Measurements from ENCODE around the gene DIDO1.
"Not testable (repeated sequence)": the region's sequence is repeated elsewhere in the genome, so short reads cannot be mapped to it uniquely, and the experiment has no call there.

The DIDO1 gene

DNA sequence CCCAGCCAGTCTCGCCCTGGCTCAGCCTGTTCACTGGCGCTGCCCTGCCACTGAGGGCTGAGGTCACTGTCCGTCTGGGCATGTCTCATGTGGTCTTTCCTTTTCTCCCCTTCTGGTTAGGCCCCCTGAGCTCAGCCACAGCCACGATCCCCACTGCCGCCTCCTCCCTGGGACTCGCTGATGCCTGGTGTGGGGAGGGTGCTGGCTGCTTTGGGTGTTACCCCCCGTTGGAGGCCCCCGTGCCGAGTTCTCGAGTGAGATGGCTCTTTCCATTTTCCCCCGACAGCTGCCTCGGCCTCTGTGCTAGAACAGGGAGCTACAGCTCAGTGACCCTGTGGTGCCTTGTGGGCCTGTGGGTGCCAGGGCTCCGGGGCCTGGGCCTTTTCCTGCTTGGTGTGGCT is 49.8 kb downstream of the DIDO1 start:
- H3K9me3 Mint-ChIP-seq, result no peaks in the 10 kb centered on the region
- peak overlapping the region; percentile 86 for H3K27ac Mint-ChIP-seq
- H3K4me1 Mint-ChIP-seq, result peaks cover 13 to 35% of the 10 kb centered on the region in 2 donors
- H3K4me3 Mint-ChIP-seq, result peak overlapping the region in 1 of 2 donors; percentile 63
- peak; percentile 23 to 35 for ATAC-seq (replicated peaks)
- peaks cover 10 to 15% of the 10 kb centered on the region in 2 donors for H3K27me3 Mint-ChIP-seq
- DNase-seq, result no peak
- peaks cover 6 to 9% of the 10 kb centered on the region in 2 donors for H3K36me3 Mint-ChIP-seq

DNA sequence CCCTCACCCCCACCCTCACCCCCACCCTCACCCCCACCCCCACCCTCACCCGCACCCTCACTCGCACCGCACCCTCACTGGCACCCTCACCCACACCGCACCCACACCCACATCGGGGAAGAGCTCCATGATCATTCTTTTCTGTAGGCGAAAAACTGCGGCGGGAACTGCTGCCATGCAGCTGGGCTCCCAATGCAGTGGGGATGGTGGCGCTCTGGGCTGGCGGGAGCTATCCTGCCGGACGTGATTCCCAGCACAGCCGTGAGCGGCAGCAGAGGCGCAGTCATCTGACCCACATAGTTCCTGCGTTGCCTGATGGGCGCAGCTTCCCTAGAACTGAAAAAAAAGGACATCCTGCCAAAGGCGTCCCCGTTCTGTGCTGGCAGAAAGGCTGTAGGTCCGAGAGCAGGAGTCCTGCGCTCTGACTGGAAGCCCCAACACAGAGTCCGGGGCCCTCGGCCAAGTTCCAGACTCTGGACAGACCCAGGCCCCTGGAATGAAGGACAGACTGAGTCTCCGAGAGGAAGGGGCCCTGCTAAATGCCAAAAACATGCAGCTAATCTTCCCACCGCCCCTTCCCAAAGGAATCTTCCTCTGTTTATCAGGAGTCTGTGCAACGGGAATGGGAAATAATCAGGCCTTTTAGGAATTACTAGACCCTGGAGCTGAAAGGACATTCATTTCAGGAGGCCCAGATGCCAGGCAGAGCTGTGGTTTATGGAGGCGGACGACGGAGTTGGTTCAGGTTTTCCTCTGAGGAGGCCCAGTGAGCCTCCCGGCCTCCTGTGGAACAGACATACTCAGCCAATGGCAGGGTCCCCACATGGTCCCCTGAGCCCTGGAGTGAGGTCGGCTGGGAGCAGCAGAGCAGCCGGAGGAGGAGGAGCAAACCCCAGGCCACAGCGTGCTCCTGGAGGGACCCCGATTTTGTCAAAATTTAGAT is 50.6 kb downstream of the DIDO1 start:
- ATAC-seq (replicated peaks), result peak; percentile 20 to 21
- peak overlapping the region; percentile 73 for H3K27ac Mint-ChIP-seq
- peaks cover 11 to 35% of the 10 kb centered on the region in 2 donors for H3K4me1 Mint-ChIP-seq
- no peaks in the 10 kb centered on the region for H3K9me3 Mint-ChIP-seq
- peaks cover 4 to 6% of the 10 kb centered on the region in 2 donors for H3K36me3 Mint-ChIP-seq
- peak overlapping the region; percentile 44 to 53 for H3K4me3 Mint-ChIP-seq
- DNase-seq, result no peak
- H3K27me3 Mint-ChIP-seq, result peaks cover 10 to 17% of the 10 kb centered on the region in 2 donors

DNA sequence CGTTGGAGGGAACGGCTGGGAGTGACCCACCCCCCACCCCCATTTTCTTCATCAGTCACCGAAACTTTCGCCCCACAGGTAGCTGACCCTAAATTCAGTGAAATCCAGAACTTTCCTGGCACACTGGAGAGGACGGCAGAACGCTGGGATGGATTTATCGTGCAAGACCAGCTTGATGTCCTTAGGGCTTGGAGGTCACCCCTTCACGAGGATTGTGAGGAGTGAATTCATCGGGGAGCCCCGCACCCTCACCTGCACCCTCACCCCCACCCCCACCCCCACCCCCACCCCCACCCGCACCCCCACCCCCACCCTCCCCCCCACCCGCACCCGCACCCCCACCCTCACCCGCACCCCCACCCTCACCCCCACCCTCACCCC is 51.4 kb downstream of the DIDO1 start:
- no peak for DNase-seq
- Mint-ChIP-seq H3K36me3 (peaks cover 4 to 6% of the 10 kb centered on the region in 2 donors), H3K4me1 (peaks cover 11 to 35% of the 10 kb centered on the region in 2 donors), H3K9me3 (no peaks in the 10 kb centered on the region), H3K4me3 (no peak overlapping the region), H3K27ac (no peak overlapping the region), H3K27me3 (peaks cover 10 to 20% of the 10 kb centered on the region in 2 donors)
- ATAC-seq (replicated peaks), result no peak

DNA sequence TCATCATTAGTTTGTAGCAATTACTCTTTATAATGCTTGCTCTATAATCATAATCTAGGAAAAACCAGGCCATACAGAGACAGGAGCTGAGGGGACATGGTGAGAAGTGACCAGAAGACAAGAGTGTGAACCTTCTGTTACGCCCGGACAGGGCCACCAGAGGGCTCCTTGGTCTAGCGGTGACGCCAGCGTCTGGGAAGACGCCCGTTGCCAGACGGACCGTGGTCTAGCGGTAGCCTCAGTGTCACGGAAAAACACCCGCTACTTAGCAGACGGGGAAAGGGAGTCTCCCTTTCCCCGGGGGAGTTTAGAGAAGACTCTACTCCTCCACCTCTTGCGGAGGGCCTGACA is 52.6 kb downstream of the DIDO1 start:
- H3K9me3 Mint-ChIP-seq; H3K36me3 Mint-ChIP-seq; ATAC-seq (replicated peaks): not testable (repeated sequence)
- H3K27ac Mint-ChIP-seq, result peak overlapping the region; percentile 39
- DNase-seq, result peak; percentile 46
- peaks cover 11 to 35% of the 10 kb centered on the region in 2 donors for H3K4me1 Mint-ChIP-seq
- peaks cover 10 to 20% of the 10 kb centered on the region in 2 donors for H3K27me3 Mint-ChIP-seq
- H3K4me3 Mint-ChIP-seq, result peak overlapping the region in 1 of 2 donors; percentile 23

DNA sequence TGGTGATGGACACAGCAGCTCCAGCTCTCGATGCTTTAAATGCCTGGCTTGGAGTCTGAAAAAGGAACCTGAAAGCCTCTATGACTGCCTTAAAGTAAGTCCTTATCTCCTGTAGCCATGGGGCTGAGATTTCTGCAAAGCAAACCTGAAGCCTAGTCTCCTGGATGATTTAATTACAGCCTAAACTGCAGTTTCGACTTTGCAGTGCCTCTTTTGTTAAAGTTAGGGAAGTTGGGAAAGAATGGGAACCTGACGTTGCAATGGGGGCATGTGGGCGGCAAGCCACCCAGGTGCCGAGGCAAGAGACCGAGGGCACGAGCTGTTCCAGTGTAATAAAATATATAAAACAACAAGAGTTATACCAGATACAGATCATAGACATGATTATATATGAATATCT is 53.0 kb downstream of the DIDO1 start:
- ATAC-seq (replicated peaks), result no peak
- peaks cover 10 to 20% of the 10 kb centered on the region in 2 donors for H3K27me3 Mint-ChIP-seq
- peak overlapping the region in 1 of 2 donors; percentile 23 for H3K4me3 Mint-ChIP-seq
- H3K9me3 Mint-ChIP-seq, result no peaks in the 10 kb centered on the region
- no peak for DNase-seq
- H3K36me3 Mint-ChIP-seq, result peaks cover 2 to 3% of the 10 kb centered on the region in 2 donors
- peaks cover 11 to 35% of the 10 kb centered on the region in 2 donors for H3K4me1 Mint-ChIP-seq
- H3K27ac Mint-ChIP-seq, result peak overlapping the region; percentile 39

DNA sequence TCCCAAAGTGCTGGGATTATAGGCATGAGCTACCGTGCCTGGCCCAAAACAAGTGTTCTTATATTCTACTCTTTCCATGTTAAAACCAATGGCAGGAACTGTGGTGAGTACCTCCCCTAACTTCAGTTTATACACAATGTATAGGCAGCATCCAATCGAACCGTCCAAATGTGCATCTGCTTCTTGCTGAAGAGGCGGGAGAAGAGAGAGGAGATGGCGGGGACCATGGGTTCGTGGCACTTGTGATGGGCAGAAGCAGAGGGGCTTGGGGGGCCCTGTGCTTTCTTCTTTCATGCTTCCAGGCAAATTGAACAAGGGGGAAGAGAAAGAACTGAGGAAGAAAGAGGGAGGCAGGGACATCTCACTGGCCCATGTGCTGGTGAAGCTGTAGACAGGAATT is 53.4 kb downstream of the DIDO1 start:
- Mint-ChIP-seq H3K9me3 (no peaks in the 10 kb centered on the region), H3K36me3 (no peaks in the 10 kb centered on the region), H3K27ac (peak overlapping the region; percentile 53), H3K4me1 (peaks cover 11 to 35% of the 10 kb centered on the region in 2 donors), H3K4me3 (no peak overlapping the region), H3K27me3 (peaks cover 10 to 20% of the 10 kb centered on the region in 2 donors)
- ATAC-seq (replicated peaks) (no peak), DNase-seq (no peak)

DNA sequence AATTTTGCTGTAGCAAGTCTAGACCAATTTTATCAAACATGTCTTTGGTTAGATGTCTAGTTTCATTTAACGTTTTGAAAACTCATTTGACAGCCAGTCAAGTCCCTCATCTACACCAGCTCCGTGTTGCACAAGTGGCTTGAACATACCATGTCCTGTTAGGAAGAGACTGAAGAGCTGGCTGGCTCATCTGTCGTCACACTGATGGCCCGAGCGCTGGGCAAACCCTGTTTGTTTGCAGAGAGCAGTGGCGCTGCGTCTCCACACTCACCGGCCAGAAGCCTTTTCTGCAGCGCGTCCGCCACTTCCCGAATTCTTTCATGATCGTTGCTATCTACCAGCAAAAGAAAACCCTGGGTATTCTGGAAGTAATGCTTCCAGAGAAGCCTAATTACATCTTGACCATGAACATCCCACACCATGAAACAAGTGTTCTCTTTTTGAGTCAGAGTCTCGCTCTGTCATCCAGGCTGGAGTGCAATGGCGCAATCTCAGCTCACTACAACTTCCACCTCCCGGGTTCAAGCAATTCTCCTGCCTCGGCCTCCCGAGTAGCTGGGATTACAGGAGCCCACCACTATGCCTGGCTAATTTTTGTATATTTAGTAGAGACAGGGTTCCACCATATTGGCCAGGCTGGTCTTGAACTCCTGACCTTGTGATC is 54.0 kb downstream of the DIDO1 start:
- ATAC-seq (replicated peaks), result no peak

DNA sequence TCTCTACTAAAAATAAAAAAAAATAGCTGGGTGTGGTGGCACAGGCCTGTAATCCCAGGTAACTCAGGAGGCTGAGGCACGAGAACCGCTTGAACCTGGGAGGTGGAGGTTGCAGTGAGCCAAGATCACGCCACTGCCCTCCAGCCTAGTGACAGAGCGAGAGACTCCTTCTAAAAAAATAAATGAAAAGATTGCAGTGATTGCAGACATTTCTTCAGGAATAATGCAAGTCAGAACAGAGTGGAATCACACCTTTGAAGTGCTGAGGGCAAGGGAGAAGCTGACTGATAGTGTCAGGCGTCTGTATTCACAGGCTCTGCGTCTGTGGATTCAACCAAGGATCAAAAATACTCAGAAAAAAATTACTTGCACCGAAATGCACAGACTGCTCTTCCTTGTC is 62.1 kb downstream of the DIDO1 start:
- DNase-seq, result no peak
- peaks cover 12 to 18% of the 10 kb centered on the region in 2 donors for H3K4me1 Mint-ChIP-seq
- no peak for ATAC-seq (replicated peaks)
- H3K27ac Mint-ChIP-seq, result no peak overlapping the region
- peaks cover 4 to 7% of the 10 kb centered on the region in 2 donors for H3K9me3 Mint-ChIP-seq
- H3K4me3 Mint-ChIP-seq, result no peak overlapping the region
- H3K36me3 Mint-ChIP-seq, result peaks cover 2 to 3% of the 10 kb centered on the region in 2 donors
- H3K27me3 Mint-ChIP-seq, result no peaks in the 10 kb centered on the region

More for the DNA sequence above, 54.0 kb downstream of the DIDO1 start:
- no peaks in the 10 kb centered on the region for H3K9me3 Mint-ChIP-seq
- no peak overlapping the region for H3K4me3 Mint-ChIP-seq
- DNase-seq, result no peak
- H3K36me3 Mint-ChIP-seq, result no peaks in the 10 kb centered on the region
- peaks cover 10 to 20% of the 10 kb centered on the region in 2 donors for H3K27me3 Mint-ChIP-seq
- peaks cover 11 to 35% of the 10 kb centered on the region in 2 donors for H3K4me1 Mint-ChIP-seq
- H3K27ac Mint-ChIP-seq, result no peak overlapping the region

DNA sequence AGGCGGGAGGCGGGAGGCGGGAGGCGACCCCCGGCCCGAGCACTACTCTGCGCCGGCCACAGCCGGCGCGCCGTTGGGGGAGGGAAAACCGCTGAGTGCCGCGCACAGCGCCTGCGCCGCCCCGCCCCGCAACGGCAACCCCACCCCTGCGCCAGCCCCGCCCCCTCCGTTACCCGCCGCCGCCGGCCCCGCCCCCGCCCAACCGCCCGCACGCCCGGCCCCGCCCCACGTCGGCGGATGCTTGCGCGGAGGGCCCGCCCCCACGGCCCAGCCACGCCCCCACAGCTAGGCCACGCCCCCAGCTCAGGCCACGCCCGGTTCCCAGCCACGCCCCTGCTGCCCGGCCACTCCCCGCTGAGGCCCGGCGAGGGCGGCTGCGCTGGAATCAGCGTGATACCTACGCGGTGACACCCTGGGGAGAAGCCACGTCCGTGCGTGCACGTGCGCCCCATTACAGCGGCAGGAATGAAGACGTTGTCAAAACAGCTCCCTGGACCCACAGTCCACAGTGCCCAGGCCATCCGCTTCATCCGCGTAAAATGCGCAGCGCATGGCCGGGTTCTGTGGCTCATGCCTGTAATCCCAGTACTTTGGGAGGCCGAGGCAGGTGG is 64.5 kb downstream of the DIDO1 start, which contains the start of gene TCFL5:
TCFL5 (minus strand) TSS at position 97 of the 611 bp plus-strand sequence. CDS start 152 bp downstream, outside the sequence.
- Mint-ChIP-seq H3K36me3 (peaks cover 15 to 16% of the 10 kb centered on the region in 2 donors), H3K27ac (peak within 1 kb of the TSS; percentile 51), H3K4me3 (peak within 1 kb of the TSS; percentile 62 to 76), H3K27me3 (no peaks in the 10 kb centered on the region), H3K4me1 (peaks cover 20 to 32% of the 10 kb centered on the region in 2 donors), H3K9me3 (peaks cover 4 to 7% of the 10 kb centered on the region in 2 donors)
- ATAC-seq (replicated peaks) (peak; percentile 89 to 91), DNase-seq (peak; percentile 90)

DNA sequence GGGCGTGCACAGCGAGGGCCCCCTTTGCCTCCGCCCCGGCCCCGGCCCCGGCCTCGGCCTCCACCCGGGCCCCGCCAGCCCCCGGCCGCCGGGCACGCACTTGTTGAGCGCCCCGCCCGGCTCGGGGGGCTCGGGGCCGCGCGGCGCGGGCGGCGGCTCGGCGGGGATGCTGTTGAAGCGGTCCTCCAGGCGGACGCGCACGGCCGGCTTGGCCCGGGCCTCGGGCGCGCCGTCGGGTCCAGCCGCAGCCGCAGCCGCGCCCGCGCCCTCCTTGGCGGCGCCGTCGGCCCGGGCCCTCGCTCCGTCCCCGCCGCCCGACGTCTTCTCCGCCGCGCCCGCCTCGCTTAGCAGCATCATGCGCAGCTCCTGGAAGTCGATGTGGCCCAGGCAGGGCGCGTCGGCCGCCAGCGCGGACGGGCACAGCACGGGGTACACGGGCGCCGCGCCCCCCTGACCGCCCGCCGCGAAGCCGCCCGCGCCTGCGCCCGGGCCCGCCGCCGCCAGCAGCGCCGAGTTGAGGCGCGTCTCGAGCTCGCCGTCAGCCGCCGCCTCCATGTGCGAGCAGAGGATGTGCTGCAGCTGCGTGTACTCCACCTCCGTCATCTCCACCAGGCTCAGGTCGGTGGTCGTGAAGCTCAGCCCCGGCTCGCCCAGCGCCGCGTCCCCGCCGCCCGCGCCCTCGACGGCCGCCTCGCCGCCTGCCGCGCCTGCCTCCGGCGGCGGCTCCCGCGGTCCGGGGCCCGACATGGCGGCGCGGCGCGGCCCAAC is 65.2 kb downstream of the DIDO1 start:
- ATAC-seq (replicated peaks) (peak; percentile 48), DNase-seq (no peak)
- H3K27ac Mint-ChIP-seq, result no peak overlapping the region
- peaks cover 17 to 18% of the 10 kb centered on the region in 2 donors for H3K36me3 Mint-ChIP-seq
- H3K27me3 Mint-ChIP-seq, result no peaks in the 10 kb centered on the region
- H3K4me1 Mint-ChIP-seq, result peaks cover 20 to 32% of the 10 kb centered on the region in 2 donors
- peaks cover 4 to 7% of the 10 kb centered on the region in 2 donors for H3K9me3 Mint-ChIP-seq
- H3K4me3 Mint-ChIP-seq, result peak overlapping the region; percentile 46 to 60

DNA sequence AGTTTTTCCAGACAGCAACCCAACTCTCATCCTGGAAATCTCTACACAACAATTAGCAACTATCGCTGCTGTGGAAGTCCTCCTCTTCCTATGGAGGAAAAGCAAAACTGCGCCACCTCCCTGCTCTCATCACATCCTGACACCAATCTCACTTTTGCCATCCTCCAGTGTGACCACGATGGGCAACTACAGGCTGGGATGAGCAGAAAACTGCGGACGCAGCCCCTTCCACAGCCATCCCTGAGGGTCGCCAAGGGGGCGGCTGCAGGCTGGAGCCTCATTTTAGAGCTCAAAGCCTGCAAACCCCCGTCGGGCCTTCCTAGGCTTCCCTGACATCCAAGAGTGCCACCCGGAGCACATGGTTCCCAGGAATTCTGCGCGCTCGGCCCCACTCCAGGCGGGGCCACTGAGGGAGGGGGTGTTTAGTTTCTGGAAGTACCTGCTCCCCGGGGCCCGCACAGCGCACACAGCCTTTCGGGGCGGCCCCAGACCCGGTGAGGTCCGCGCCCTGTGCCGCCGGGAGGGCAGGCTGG is 65.8 kb downstream of the DIDO1 start:
- Mint-ChIP-seq H3K27ac (peak overlapping the region; percentile 1), H3K27me3 (no peaks in the 10 kb centered on the region), H3K36me3 (peaks cover 17 to 18% of the 10 kb centered on the region in 2 donors), H3K9me3 (peaks cover 4 to 7% of the 10 kb centered on the region in 2 donors), H3K4me3 (peak overlapping the region; percentile 60 to 76), H3K4me1 (peaks cover 20 to 32% of the 10 kb centered on the region in 2 donors)
- no peak for ATAC-seq (replicated peaks)
- DNase-seq, result no peak

DNA sequence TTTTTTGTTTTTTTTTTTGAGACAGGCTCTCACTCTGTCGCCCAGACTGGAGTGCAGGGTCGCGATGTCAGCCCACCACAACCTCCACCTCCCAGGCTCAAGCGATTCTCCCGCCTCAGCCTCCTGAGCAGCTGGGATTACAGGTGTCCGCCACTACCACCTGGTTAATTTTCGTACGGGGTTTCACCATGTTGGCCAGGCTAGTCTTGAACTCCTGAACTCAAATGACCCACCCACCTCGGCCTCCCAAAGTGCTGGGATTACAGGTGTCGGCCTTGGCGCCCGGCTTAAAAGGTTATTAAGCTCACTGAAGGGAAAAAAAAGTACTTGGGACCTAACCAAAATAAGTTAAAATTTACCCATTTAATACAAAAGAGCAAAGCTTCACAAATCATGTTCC is 66.6 kb downstream of the DIDO1 start:
- ATAC-seq (replicated peaks), result no peak
- H3K27ac Mint-ChIP-seq, result no peak overlapping the region

More for the DNA sequence above, 66.6 kb downstream of the DIDO1 start:
- Mint-ChIP-seq H3K36me3 (peaks cover 18 to 19% of the 10 kb centered on the region in 2 donors), H3K4me1 (peaks cover 20 to 32% of the 10 kb centered on the region in 2 donors), H3K27me3 (no peaks in the 10 kb centered on the region), H3K9me3 (peaks cover 4 to 7% of the 10 kb centered on the region in 2 donors), H3K4me3 (peak overlapping the region; percentile 50 to 76)
- DNase-seq, result no peak
